ENCODE results near the gene TAF11L6.
"Not testable (repeated sequence)": the region's sequence is repeated elsewhere in the genome, so short reads cannot be mapped to it uniquely, and the experiment has no call there.

DNA sequence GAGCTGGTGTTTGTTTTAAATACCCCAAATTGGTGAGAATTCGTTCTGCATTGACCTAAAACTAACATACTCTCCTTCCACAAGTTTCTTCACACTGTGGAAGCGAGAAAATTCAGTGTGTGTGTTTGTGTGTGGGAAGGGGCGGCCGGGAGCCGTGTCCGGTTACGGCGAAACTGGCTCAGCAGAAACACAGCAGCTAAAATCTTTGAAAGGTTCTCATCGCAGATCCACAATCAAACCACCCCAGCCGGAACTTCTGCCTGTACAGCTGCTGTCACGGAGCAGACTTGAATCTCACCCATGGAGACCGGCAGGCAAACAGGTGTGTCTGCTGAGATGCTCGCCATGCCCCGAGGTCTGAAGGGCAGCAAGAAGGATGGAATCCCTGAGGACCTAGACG is 10.4 kb upstream of the TAF11L6 start, which contains the start of gene TAF11L3:
- TF ChIP-seq L3MBTL2 (conservative IDR thresholded peaks at IDR 0.05); BHLHE40 (IDR thresholded peaks at IDR 0.05; ENCODE audit: borderline replicate concordance); FOXM1 (IDR thresholded peaks at IDR 0.05; ENCODE audit: borderline replicate concordance); FOXA1 (IDR thresholded peaks at IDR 0.05); ZNF384 (IDR thresholded peaks at IDR 0.05); TARDBP (IDR thresholded peaks at IDR 0.05); ELF4 (IDR thresholded peaks at IDR 0.05); SP1 (IDR thresholded peaks at IDR 0.05); HDGF (IDR thresholded peaks at IDR 0.05; ENCODE audit: borderline replicate concordance); NFRKB (IDR thresholded peaks at IDR 0.05); CTBP1 (IDR thresholded peaks at IDR 0.05; ENCODE audit: borderline replicate concordance): not testable (repeated sequence)
- TF ChIP-seq, protein P1, sequence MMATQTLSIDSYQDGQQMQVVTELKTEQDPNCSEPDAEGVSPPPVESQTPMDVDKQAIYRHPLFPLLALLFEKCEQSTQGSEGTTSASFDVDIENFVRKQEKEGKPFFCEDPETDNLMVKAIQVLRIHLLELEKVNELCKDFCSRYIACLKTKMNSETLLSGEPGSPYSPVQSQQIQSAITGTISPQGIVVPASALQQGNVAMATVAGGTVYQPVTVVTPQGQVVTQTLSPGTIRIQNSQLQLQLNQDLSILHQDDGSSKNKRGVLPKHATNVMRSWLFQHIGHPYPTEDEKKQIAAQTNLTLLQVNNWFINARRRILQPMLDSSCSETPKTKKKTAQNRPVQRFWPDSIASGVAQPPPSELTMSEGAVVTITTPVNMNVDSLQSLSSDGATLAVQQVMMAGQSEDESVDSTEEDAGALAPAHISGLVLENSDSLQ (IDR thresholded peaks at IDR 0.05), result not testable (repeated sequence)

Measured in HEK293T (cell line).